HTR-8/SVneo (cell line): Measurements from ENCODE around the gene UBR4.
"Not testable (repeated sequence)": the region's sequence is repeated elsewhere in the genome, so short reads cannot be mapped to it uniquely, and the experiment has no call there.

Source experiments
- DNase-seq: peaks from one replicate; pipeline ENCODE4 v3.0.0; 2011; ENCODE audit warnings: low spot score, mixed read lengths; ENCODE audit not compliant: insufficient read length
- FAIRE-seq: peaks from 2 replicates; lab custom pipeline; 2011; peaks lifted over from hg19 to GRCh38; lab: Jason Lieb, UNC

Gene UBR4

DNA sequence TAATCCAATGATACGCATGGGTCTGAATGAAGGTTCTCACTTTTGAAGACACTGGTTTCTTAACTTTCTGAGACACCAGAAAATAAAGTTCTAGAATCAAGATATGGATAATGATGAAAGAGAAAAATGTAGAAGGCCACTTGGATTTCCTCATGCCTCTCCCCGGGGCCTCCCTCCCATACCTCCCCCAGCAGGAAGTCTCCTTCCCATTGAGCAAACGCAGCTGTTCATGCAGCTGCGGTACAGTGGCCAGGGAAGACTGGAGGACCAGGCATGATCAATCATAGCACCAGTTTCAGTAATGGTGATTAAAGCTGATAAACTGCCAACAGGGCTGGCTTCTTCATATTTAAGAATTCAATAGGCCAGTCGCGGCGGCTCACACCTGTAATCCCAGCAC is 10.9 kb upstream of the UBR4 start:
- FAIRE-seq = no peak

GRCh38 chr1:19220080-19220846 is 10.2 kb upstream of the UBR4 start:
- FAIRE-seq (no peak), DNase-seq (no peak)

More for the DNA sequence above, 10.9 kb upstream of the UBR4 start:
- DNase-seq = no peak

DNA sequence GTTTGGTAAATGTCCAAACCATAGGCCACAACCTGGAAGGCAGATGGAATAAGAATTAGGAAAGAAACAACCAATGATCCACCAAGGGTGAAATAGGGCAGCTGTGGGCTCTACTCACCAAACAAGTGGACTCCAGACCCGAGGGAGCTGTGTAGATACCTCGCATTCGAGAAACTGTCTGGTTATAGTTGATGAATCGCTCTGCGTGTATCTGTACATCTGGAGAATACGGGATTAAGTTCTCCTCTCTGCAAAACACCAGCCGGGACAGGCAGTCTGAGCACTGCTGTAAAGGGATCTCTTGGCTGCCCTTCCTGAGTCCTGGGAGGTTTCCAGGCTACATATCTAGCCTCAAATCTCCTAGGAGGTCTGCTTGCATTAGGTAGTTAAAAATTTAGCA is 9.4 kb upstream of the UBR4 start:
- FAIRE-seq = no peak

GRCh38 chr1:19216585-19216984 is 6.5 kb upstream of the UBR4 start:
- DNase-seq, FAIRE-seq: not testable (repeated sequence)

More for the DNA sequence above, 9.4 kb upstream of the UBR4 start:
- DNase-seq = no peak

- FAIRE-seq = no peak
- no peak for DNase-seq
Measured at GRCh38 chr1:19213580-19213979, 3.5 kb upstream of the UBR4 start.

DNA sequence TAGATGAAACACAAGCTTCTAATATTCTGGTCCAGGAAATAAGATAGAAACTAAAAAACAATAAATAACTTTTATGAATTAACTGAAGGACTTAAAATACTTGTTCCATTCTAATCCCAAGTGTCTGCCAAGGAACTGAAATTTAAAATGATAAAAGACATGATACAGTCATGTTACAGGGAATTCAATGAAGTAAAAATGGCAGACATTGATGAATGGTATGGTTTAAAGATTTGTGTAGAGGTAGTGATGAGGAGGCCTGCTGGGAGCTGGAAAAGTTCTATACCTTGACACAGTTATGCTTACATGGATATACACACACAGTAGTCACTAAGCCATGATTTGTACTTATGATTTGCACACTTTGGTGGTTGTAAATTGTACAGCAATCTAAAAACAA is 2.1 kb upstream of the UBR4 start:
- FAIRE-seq (no peak), DNase-seq (no peak)

DNA sequence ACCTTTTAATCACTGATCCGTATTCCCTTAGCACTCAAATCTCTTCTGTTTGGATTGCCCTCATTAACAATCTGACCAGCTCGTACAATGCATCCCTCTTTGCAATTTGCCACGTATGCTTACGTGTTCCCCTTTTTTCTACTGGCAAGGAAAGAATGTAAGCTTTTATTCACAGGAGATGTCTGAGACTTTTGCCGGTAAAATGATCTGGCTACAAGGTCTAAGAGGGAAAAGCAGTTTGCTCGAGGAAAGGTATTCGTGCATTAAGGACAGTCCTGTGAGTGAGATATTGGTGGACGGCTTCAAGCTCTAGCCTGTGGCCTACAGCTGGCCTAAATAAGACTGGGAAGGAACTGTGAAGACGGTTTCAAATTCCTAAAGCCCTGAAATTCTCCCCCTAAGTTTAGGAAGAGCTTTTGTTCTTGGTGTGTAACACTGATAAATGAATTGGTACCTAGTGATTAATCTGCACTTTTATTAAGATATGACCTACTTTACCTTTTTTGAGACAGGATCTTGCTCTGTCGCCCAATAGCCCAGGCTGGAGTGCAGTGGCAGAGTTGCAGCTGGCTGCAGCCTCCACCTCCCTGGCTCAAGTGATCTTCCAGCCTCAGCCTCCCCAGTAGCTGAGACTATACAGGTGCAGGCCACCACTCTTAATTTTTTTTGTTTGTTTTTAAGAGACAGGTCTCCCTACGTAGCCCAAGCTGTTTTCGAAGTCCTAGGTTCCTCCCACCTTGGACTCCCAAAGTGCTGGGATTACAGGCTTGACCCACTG is 895 bp upstream of the UBR4 start:
- FAIRE-seq = no peak
- no peak for DNase-seq

GRCh38 chr1:19209439-19209989 is 552 bp downstream of the UBR4 start:
- no peak for FAIRE-seq
- DNase-seq = no peak

- FAIRE-seq (no peak), DNase-seq (no peak)
Measured at GRCh38 chr1:19208710-19209438, 1.2 kb downstream of the UBR4 start.

DNA sequence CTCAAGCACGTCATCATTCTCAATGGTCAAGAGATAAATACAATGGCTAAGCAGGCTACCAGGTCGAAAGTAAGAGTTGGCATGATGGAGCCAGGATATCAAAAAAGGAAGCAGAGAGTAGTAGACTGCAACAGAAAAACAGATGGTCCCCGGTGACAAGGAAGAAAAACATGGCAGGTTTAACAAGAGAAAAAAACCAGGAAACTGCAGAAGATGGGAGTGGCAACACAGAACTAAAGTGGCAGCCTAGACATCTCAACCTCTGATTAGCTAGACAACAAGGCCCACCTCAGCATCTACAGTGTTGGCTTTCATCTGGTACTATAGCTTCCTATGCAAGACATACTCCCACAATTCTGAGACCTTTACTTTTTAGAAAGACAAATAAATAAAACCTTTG is 3.1 kb downstream of the UBR4 start:
- FAIRE-seq (no peak), DNase-seq (no peak)

- FAIRE-seq (no peak), DNase-seq (no peak)
Measured at GRCh38 chr1:19205845-19206244, 4.2 kb downstream of the UBR4 start.

- no peak for DNase-seq
- FAIRE-seq = no peak
Measured at GRCh38 chr1:19205403-19205802, 4.7 kb downstream of the UBR4 start.

DNA sequence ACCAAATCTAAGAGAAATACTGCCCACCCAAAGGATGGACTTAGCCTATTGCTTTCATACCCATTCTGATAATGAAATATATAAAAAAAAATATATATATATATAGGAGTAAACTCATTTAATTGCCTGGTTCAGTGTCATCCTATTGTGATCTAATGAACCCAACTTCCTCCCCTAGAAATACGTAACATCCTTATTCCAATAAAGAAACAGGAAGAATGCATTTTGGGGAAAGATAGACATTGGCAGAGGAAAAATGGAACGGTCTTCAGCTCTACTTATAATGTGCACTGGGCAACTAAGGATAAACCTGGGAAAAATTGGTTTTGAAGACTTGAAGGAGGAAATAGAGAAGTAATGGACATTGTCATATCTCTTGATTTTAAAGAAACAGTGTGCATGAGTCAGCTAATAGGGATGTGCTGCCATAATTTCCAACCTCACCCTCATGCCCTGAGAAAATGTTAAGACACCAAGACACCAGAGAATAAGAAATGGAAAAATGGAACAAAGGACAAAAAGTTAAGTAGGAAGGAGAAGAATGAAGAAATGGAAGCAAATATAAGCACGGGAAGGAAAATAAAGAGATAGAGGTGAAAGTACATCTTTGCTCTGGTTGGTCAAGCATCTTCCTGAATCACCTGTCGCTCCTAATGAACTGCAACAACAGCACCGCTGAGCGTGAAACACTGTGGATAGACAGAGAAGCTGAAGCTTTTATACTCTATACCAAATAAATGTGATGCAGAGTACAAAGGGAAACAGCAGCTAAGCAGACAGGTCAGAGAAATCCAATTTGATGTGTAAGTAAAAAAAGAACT is 5.4 kb downstream of the UBR4 start:
- DNase-seq (no peak), FAIRE-seq (no peak)

DNA sequence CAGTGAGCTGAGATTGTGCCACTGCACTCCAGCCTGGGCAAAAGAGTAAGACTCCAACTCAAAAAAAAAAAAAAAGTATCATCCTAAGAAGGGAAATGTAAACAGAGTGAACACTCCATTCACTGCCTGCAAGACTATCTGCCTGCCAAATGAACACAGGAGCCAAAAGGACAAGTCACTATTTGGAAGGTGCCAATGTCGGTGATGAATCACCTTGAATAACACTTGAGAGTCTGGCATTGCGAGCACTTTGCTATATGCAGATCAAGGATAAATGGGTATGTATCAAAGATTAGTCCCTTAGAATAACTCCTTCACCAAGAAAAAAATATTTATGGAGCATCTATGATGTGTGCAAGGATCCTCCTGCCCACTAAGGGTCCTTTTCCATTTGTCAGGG is 6.6 kb downstream of the UBR4 start:
- FAIRE-seq = no peak

DNA sequence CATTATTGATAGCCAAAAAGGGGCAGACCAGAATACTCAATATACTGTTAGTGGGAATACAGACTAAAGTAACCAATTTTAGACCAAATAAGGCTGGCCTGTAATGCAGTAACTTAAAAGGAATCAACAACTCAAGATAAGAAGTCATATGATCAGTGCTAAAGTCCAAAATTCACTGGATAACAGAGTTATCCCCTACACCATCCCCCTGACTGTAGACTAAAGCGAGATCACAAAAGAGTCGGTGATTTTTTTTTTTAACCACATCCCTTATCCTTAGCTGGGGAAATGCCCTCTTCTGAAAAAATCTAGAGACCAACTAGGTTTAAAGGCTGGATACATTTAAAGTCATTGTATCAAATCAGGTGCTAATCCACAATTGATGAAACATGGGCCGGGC is 7.7 kb downstream of the UBR4 start:
- FAIRE-seq (no peak), DNase-seq (no peak)

More for the DNA sequence above, 6.6 kb downstream of the UBR4 start:
- no peak for DNase-seq

DNA sequence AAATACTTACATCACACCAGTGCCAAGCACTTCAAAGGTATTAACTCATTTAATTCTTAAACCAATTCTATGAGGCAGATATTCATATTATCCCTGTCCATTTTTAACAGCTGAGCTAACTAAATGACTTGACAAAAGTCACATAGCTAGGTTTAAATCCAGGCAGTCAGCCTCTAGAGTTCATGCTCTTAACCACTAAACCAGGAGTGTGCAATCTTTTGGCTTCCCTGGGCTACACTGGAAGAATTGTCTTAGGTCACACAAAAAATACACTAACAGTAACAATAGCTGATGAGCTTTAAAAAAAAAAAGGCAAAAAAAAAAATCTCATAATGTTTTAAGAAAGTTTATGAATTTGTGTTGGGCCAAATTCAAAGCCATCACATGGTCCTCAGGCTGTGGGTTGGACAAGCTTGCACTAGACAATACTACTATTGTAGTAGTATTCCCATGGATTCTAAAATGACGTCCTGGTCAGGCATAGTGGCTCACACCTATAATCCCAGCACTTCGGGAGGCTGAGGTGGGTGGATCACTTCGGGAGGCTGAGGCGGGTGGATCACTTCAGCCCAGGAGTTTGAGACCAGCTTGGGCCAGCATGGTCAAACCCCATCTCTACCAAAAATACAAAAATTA is 10.0 kb downstream of the UBR4 start:
- FAIRE-seq (no peak), DNase-seq (no peak)

DNA sequence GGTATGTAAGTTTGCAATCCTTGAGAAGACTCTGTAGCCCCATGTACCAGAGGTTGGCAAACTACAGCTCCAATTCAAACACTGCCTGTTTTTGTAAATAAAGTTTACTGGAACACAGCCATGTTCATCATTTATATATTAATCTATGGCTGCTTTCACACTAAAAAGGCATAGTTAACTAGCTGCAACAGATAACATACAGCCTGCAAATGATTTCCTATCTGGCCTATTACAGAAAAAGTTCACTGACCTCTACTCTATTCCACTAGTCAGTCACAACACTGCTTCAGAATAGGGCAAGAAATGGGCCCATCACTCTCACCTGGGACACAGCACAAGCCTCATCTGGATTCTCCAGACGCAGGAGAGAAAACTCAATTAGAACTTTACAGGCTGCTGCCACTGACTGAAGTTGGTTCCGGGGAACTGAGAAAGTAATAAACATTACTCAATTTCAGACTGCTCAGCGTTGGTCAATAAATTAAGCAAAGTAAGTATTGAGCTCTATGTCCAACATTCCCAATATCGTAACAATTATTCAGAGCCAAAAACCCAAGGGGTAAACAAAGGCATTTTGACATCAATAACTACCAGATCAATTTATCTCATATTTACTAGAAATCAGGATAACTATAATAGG is 10.6 kb downstream of the UBR4 start:
- FAIRE-seq = no peak
- DNase-seq = no peak

DNA sequence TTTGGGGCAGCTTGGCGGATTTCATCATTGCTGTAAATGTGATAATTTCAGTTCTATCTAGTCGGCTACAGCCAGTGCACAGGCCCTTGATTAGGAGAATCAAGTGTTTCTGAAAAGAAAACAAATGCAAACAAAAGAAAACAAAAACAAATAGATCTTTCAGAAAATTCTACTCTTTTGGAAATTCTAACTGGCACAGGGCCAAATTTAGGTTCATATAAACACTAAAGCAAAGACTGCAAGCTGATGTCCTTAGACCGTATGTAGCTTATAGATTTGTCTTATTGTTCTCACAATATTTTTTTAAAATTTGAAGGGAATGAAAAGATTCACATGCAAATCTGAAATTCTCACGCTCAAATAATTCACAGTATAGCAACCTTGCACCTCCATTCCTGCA is 11.2 kb downstream of the UBR4 start:
- no peak for DNase-seq
- no peak for FAIRE-seq

DNA sequence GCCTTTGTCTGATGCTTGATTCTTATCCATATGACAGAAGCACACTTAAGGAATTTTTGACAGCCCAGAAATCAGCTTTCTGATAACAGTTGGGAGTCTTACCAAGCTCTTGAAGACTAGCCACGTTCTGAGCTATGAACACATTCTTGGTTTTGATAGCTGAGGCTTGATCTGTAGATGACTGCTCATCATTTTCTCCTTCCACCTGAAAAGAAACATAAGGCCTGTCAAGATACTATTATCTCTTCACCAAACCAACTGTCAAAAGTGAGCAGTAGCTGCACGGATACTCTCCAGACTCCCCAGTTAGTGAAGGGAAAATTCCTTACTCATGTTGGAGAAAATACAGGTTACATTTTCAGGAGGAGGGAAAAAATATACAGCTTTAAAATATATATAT is 12.2 kb downstream of the UBR4 start:
- DNase-seq (no peak), FAIRE-seq (no peak)
